SK-N-SH treated with all-trans-retinoic acid at 6 μM for 48 hours (cell line): ENCODE data around the gene ZDHHC19.

Experiments
- OSR1 ChIP-seq: fragments of 250-450 bp; sonication (Bioruptor Pico); IDR thresholded peaks from 2 replicates; pipeline ENCODE4 v1.8.0; 2022; ENCODE audit warnings: moderate library complexity, mild to moderate bottlenecking, inconsistent platforms
- TOX ChIP-seq: fragments of 250-450 bp; sonication (Bioruptor Pico); IDR thresholded peaks from 2 replicates; pipeline ENCODE4 v1.8.0; 2021; ENCODE audit warnings: mild to moderate bottlenecking, moderate library complexity, borderline replicate concordance
- ZFP3 ChIP-seq: fragments of 250-450 bp; sonication (Bioruptor Pico); IDR thresholded peaks from 2 replicates; pipeline ENCODE4 v1.5.0; 2020; ENCODE audit warnings: mild to moderate bottlenecking, moderate library complexity
- ZNF565 ChIP-seq: fragments of 450-650 bp; formaldehyde crosslinking; conservative IDR thresholded peaks from 2 replicates; pipeline ENCODE4 v1.5.0; 2020; ENCODE audit warnings: low read depth, mild to moderate bottlenecking, moderate library complexity

GRCh38 chr3:196192036-196192523 lies 19.1 kb downstream of the ZDHHC19 start:
- no peak for TF ChIP-seq ZFP3
- TF ChIP-seq ZNF565 (CRISPR knock-in tag) = no peak
- no peak for TF ChIP-seq OSR1 (CRISPR knock-in tag)
- no peak for TF ChIP-seq TOX (CRISPR knock-in tag)
